Measurements from ENCODE around the gene DNAJC18. TPM values are rescaled to one million over a fixed set of nuclear protein-coding genes. Genes with fewer than 3 reads are reported as not detected.
A peak's percentile ranks its signal among the peaks of the same experiment; 100 is the strongest.

DNAJC18 gene
- total RNA-seq, 1 experiment from 2014 or later: 12.5 TPM

GRCh38 chr5:139383993-139384590, 55.2 kb downstream of the DNAJC18 start:
- intact Hi-C loops (cut with micrococcal nuclease; ENCODE audit: unreplicated experiment): no loop called here
- Histone ChIP-seq H3K4me3 (ENCODE audit: low read depth, low read length) (no peak overlapping the region), H3K36me3 (ENCODE audit: control insufficient read depth, insufficient read depth, low read length) (no peaks in the 10 kb centered on the region; the same call in 1 of the 2 replicates), H3K4me1 (peaks cover 40% of the 10 kb centered on the region), H3K27me3 (replicated peaks; ENCODE audit: control insufficient read depth, insufficient read depth, low read length) (no peaks in the 10 kb centered on the region), H3K9me3 (no peaks in the 10 kb centered on the region)
- ChIA-PET POLR2A (no interaction called here), CTCF (no interaction called here)
- TF ChIP-seq CTCF (IDR thresholded peaks at IDR 0.05; ENCODE audit: insufficient read depth in 1 of 2, low read depth in 1 of 2, low read length in 1 of 2, severe bottlenecking in 1 of 2, unreplicated experiment in 1 of 2): no peak
- Mint-ChIP-seq H3K27ac (ENCODE audit: unreplicated experiment) (peak overlapping the region; percentile 29), H3K27me3 (ENCODE audit: insufficient read depth, unreplicated experiment) (no peaks in the 10 kb centered on the region), H3K9me3 (ENCODE audit: unreplicated experiment) (no peaks in the 10 kb centered on the region), H3K36me3 (ENCODE audit: insufficient read depth, unreplicated experiment) (peaks cover 11% of the 10 kb centered on the region), H3K4me3 (ENCODE audit: unreplicated experiment) (no peak overlapping the region), H3K4me1 (ENCODE audit: low read depth, unreplicated experiment) (peaks cover 33% of the 10 kb centered on the region)
- no TSS peak for BruUV-seq (replicated peaks)
- DNase-seq: no peak

GRCh38 chr5:139383275-139383992, 55.9 kb downstream of the DNAJC18 start, which contains the start of gene SLC23A1:
SLC23A1 (minus strand) TSS chr5:139383297; CDS start chr5:139383253, 44 bp downstream.
- peaks cover 13% of the 10 kb centered on the region for H3K36me3 Mint-ChIP-seq (ENCODE audit: insufficient read depth, unreplicated experiment)
- TF ChIP-seq CTCF (IDR thresholded peaks at IDR 0.05; ENCODE audit: insufficient read depth in 1 of 2, low read depth in 1 of 2, low read length in 1 of 2, severe bottlenecking in 1 of 2, unreplicated experiment in 1 of 2): no peak
- BruUV-seq (replicated peaks): no TSS peak
- no peaks in the 10 kb centered on the region for H3K9me3 Mint-ChIP-seq (ENCODE audit: unreplicated experiment)
- peak within 1 kb of the TSS; percentile 94 for H3K27ac Mint-ChIP-seq (ENCODE audit: unreplicated experiment)
- Histone ChIP-seq H3K4me1 (peaks cover 40% of the 10 kb centered on the region), H3K4me3 (ENCODE audit: low read depth, low read length) (peak within 1 kb of the TSS; percentile 30), H3K27me3 (replicated peaks; ENCODE audit: control insufficient read depth, insufficient read depth, low read length) (no peaks in the 10 kb centered on the region), H3K9me3 (no peaks in the 10 kb centered on the region), H3K36me3 (ENCODE audit: control insufficient read depth, insufficient read depth, low read length) (no peaks in the 10 kb centered on the region; the same call in 1 of the 2 replicates)
- POLR2A ChIA-PET: interaction anchor here (0.6 to 1.1 kb wide), 2 partner anchors 9 to 833 kb away, joined by 3 read pairs; no protein-coding TSS in a partner anchor
- peaks cover 33% of the 10 kb centered on the region for H3K4me1 Mint-ChIP-seq (ENCODE audit: low read depth, unreplicated experiment)
- CTCF ChIA-PET: interaction anchor here (0.6 kb wide), 1 partner anchor 172 kb away, joined by 3 read pairs; no protein-coding TSS in a partner anchor
- intact Hi-C loops (cut with micrococcal nuclease; ENCODE audit: unreplicated experiment): no loop called here
- peak; percentile 80 to 85 for DNase-seq
- peak within 1 kb of the TSS; percentile 67 for H3K4me3 Mint-ChIP-seq (ENCODE audit: unreplicated experiment)
- no peaks in the 10 kb centered on the region for H3K27me3 Mint-ChIP-seq (ENCODE audit: insufficient read depth, unreplicated experiment)

GRCh38 chr5:139382807-139383206, 56.5 kb downstream of the DNAJC18 start:
- Mint-ChIP-seq H3K4me1 (ENCODE audit: low read depth, unreplicated experiment) (peaks cover 33% of the 10 kb centered on the region), H3K27ac (ENCODE audit: unreplicated experiment) (peak overlapping the region; percentile 94), H3K4me3 (ENCODE audit: unreplicated experiment) (peak overlapping the region; percentile 67), H3K27me3 (ENCODE audit: insufficient read depth, unreplicated experiment) (no peaks in the 10 kb centered on the region), H3K9me3 (ENCODE audit: unreplicated experiment) (no peaks in the 10 kb centered on the region), H3K36me3 (ENCODE audit: insufficient read depth, unreplicated experiment) (peaks cover 13% of the 10 kb centered on the region)
- Histone ChIP-seq H3K27me3 (replicated peaks; ENCODE audit: control insufficient read depth, insufficient read depth, low read length) (no peaks in the 10 kb centered on the region), H3K36me3 (ENCODE audit: control insufficient read depth, insufficient read depth, low read length) (no peaks in the 10 kb centered on the region; the same call in 1 of the 2 replicates), H3K9me3 (no peaks in the 10 kb centered on the region), H3K4me1 (peaks cover 40% of the 10 kb centered on the region), H3K4me3 (ENCODE audit: low read depth, low read length) (peak overlapping the region; percentile 30)
- ChIA-PET POLR2A (interaction anchor here (0.6 to 1.1 kb wide), 2 partner anchors 8 to 832 kb away, joined by 3 read pairs; no protein-coding TSS in a partner anchor), CTCF (interaction anchor here (0.6 kb wide), 1 partner anchor 173 kb away, joined by 3 read pairs; no protein-coding TSS in a partner anchor)
- no peak for TF ChIP-seq CTCF (IDR thresholded peaks at IDR 0.05; ENCODE audit: insufficient read depth in 1 of 2, low read depth in 1 of 2, low read length in 1 of 2, severe bottlenecking in 1 of 2, unreplicated experiment in 1 of 2)
- intact Hi-C loops (cut with micrococcal nuclease; ENCODE audit: unreplicated experiment): no loop called here
- no peak for DNase-seq
- BruUV-seq (replicated peaks): no TSS peak

All from Caco-2 (cell line).